Keratinocyte (primary cell): ENCODE measurements around the gene FREM1. TPM values are rescaled to one million over a fixed set of nuclear protein-coding genes. Genes with fewer than 3 reads are reported as not detected.

Experiments used
- DNase-seq: peaks from one replicate; pipeline ENCODE4 v3.0.0-alpha.2; 2011; ENCODE audit warnings: low read depth, missing footprints, low spot score
- FAIRE-seq: peaks from 2 replicates; lab custom pipeline; 2011; peaks lifted over from hg19 to GRCh38; lab: Jason Lieb, UNC
- H2AFZ ChIP-seq: 2 replicates; pipeline ENCODE4 v1.6.0; 2012; ENCODE audit warnings: low read length, control low read depth, inconsistent platforms; ENCODE audit not compliant: control insufficient read depth
- H3K27ac ChIP-seq: 2 replicates; pipeline ENCODE4 v1.5.1; 2011; ENCODE audit warnings: low read length; ENCODE audit not compliant: control insufficient read depth, insufficient read depth
- H3K27me3 ChIP-seq: 3 replicates; pipeline ENCODE4 v1.6.0; 2011; ENCODE audit warnings: low read length; ENCODE audit not compliant: control insufficient read depth, insufficient read depth; ENCODE audit errors: extremely low read depth
- H3K36me3 ChIP-seq, 2 experiments: 2 replicates in 1 of 2; 3 replicates in 1 of 2; pipeline ENCODE4 v1.5.1; 2011; ENCODE audit warnings: low read length in 2 of 2, mild to moderate bottlenecking in 1 of 2; ENCODE audit not compliant: control insufficient read depth in 2 of 2, insufficient read depth in 2 of 2; ENCODE audit errors: extremely low read depth in 1 of 2
- H3K4me1 ChIP-seq: 3 replicates; pipeline ENCODE4 v1.5.1; 2011; ENCODE audit warnings: low read length; ENCODE audit not compliant: control insufficient read depth, insufficient read depth; ENCODE audit errors: extremely low read depth
- H3K4me2 ChIP-seq: 3 replicates; pipeline ENCODE4 v1.6.0; 2011; ENCODE audit warnings: low read depth, low read length; ENCODE audit not compliant: control insufficient read depth, insufficient read depth; ENCODE audit errors: extremely low read depth
- H3K4me3 ChIP-seq, 3 experiments: fragments of 200-600 bp in 1 of 3; sonication (generic) in 1 of 3; 2 replicates in 2 of 3; 3 replicates in 1 of 3; pipeline ENCODE4 v1.5.1; 2011 to 2016; ENCODE audit warnings: low read length in 3 of 3, mild to moderate bottlenecking in 3 of 3, control low read depth in 2 of 3, inconsistent platforms in 1 of 3, low read depth in 1 of 3, mixed read lengths in 1 of 3, mixed run types in 1 of 3, moderate library complexity in 1 of 3; ENCODE audit not compliant: control insufficient read depth in 2 of 3, insufficient read depth in 2 of 3; ENCODE audit errors: extremely low read depth in 1 of 3
- H3K79me2 ChIP-seq: 2 replicates; pipeline ENCODE4 v1.6.0; 2012; ENCODE audit warnings: low read length; ENCODE audit not compliant: control insufficient read depth, insufficient read depth
- H3K9ac ChIP-seq: 3 replicates; pipeline ENCODE4 v1.6.0; 2011; ENCODE audit warnings: low read length; ENCODE audit not compliant: control insufficient read depth, insufficient read depth; ENCODE audit errors: extremely low read depth
- H3K9me1 ChIP-seq: 3 replicates; pipeline ENCODE4 v1.6.0; 2011; ENCODE audit warnings: low read length; ENCODE audit not compliant: control insufficient read depth, insufficient read depth; ENCODE audit errors: extremely low read depth
- H3K9me3 ChIP-seq: 2 replicates; pipeline ENCODE4 v1.5.1; 2012; ENCODE audit warnings: low read depth, low read length; ENCODE audit not compliant: control insufficient read depth
- H4K20me1 ChIP-seq: 3 replicates; pipeline ENCODE4 v1.6.0; 2011; ENCODE audit warnings: low read length; ENCODE audit not compliant: control insufficient read depth, insufficient read depth; ENCODE audit errors: extremely low read depth
- CTCF ChIP-seq, 3 experiments: IDR thresholded peaks in 1 of 3; conservative IDR thresholded peaks in 1 of 3; optimal IDR thresholded peaks in 1 of 3; 2 replicates in 2 of 3; 3 replicates in 1 of 3; pipeline versions ENCODE3 to v1.5.1; 2011; ENCODE audit warnings: low read length in 3 of 3, mild to moderate bottlenecking in 3 of 3, moderate library complexity in 2 of 3, control low read depth in 1 of 3, inconsistent platforms in 1 of 3; ENCODE audit not compliant: insufficient read depth in 2 of 3; ENCODE audit errors: extremely low read depth in 1 of 3
- EZH2 ChIP-seq: IDR thresholded peaks from one replicate; pipeline ENCODE4 v1.6.1; 2012; ENCODE audit warnings: inconsistent platforms, mild to moderate bottlenecking, low read length, moderate library complexity
- dilution Hi-C: fragments of 300-500 bp; cut with MboI; formaldehyde crosslinking; loops from one replicate; pipeline ENCODE4 v1.7.0; 2020; ENCODE audit warnings: low sequenced_read_pairs; ENCODE audit not compliant: extremely low pct_ligation_motif_present
- polyA plus RNA-seq, 5 experiments: library from polyadenylated mRNA; depleted of rRNA in 3 of 5; stranded (reverse) in 3 of 5; stranded (forward) in 1 of 5; unstranded in 1 of 5; fragments of >200 nt; gene quantifications; 1 replicate in 1 of 5; 2 replicates in 3 of 5; 3 replicates in 1 of 5; pipeline versions ENCODE4 v1.2.1 to v1.2.3, GENCODE V29; 2011 to 2012; ENCODE audit warnings: missing spikeins in 2 of 5, low read depth in 1 of 5, low replicate concordance in 1 of 5

The FREM1 gene
- polyA plus RNA-seq, 1 donor (not counting 4 experiments of a cell fraction or from before 2014, with no cell fraction given), result under 0.01 TPM

- dilution Hi-C loops, result no loop called here
- H3K27me3 ChIP-seq, result no peaks in the 10 kb centered on the region
- H2AFZ ChIP-seq, result no peak overlapping the region
- DNase-seq, result no peak
- FAIRE-seq, result no peak
- no peak for TF ChIP-seq EZH2
- no peaks in the 10 kb centered on the region for H3K79me2 ChIP-seq
- no peaks in the 10 kb centered on the region for H4K20me1 ChIP-seq
- no peaks in the 10 kb centered on the region for H3K9me1 ChIP-seq
- no peaks in the 10 kb centered on the region for H3K9me3 ChIP-seq
- H3K4me3 ChIP-seq, result no peak overlapping the region
- no peak overlapping the region for H3K9ac ChIP-seq
- H3K4me1 ChIP-seq, result peaks cover 4% of the 10 kb centered on the region
- H3K27ac ChIP-seq, result no peak overlapping the region
- no peak overlapping the region for H3K4me2 ChIP-seq
- H3K36me3 ChIP-seq, result peaks cover 0 to 6% of the 10 kb centered on the region in 2 experiments
Observed at GRCh38 chr9:14690948-14691730, 219.1 kb downstream of the FREM1 start.

- Histone ChIP-seq H3K4me3 (no peak overlapping the region), H2AFZ (no peak overlapping the region), H3K9me3 (no peaks in the 10 kb centered on the region), H3K4me2 (no peak overlapping the region), H3K9ac (no peak overlapping the region), H3K27ac (no peak overlapping the region), H3K79me2 (no peaks in the 10 kb centered on the region), H3K27me3 (no peaks in the 10 kb centered on the region), H3K36me3 (peaks cover 0 to 6% of the 10 kb centered on the region in 2 experiments), H4K20me1 (no peaks in the 10 kb centered on the region), H3K9me1 (no peaks in the 10 kb centered on the region), H3K4me1 (no peaks in the 10 kb centered on the region)
- no peak for TF ChIP-seq CTCF (optimal IDR thresholded peaks at IDR 0.05 in 1 of 3, IDR thresholded peaks at IDR 0.05 in 1 of 3, conservative IDR thresholded peaks at IDR 0.05 in 1 of 3; ENCODE audit: extremely low read depth in 1 of 3, insufficient read depth in 2 of 3, low read length in 3 of 3)
- TF ChIP-seq EZH2, result no peak
- dilution Hi-C loops, result no loop called here
- FAIRE-seq (no peak), DNase-seq (no peak)
Observed at GRCh38 chr9:14687042-14687719, 223.0 kb downstream of the FREM1 start.
